ENCODE data around the gene METAP1D. TPM values are rescaled to one million over a fixed set of nuclear protein-coding genes. Genes with fewer than 3 reads are reported as not detected.
A peak's percentile ranks its signal among the peaks of the same experiment; 100 is the strongest.

METAP1D gene
- total RNA-seq, 1 experiment from 2014 or later = 4.7 TPM

DNA sequence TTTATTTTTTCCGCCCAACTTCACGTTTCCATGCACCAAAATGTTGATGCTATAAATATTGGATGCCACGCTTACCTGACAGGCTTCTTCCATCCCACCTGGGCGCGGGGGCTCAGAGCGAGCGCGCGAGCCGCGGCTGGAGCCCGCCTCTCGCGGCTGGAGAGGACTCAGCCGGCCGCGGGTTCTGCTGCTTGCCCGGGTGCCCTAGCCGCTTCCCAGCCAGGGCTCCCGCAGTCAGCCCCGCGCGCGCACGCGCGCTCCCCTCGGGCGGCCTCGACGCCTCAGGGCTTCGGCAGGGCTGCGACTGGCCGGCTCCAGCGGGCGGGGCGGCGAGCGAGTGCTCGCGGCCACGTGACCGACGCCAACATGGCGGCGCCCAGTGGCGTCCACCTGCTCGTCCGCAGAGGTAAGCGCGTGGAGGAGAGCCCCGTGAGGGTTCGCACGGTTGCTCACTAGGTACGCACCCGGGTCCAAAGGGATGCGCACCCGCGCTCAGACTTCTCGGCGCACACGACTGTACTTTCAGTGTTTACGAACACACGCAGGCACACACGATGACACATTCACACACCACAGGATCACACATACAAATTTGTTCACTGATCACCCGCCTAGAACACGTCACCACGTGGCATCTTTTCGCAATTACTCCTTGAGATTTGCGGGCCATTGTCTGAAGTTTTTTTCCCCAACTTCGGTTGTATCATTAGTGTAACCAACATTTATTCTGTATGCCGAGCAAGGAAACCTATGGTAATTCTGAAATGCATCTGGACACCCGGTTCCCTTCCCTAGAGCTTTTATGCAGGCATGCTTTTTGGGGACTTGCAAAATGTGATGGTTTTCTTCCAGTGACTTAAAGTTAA is at the start of gene METAP1D (continued):
- TF ChIP-seq, protein P1, sequence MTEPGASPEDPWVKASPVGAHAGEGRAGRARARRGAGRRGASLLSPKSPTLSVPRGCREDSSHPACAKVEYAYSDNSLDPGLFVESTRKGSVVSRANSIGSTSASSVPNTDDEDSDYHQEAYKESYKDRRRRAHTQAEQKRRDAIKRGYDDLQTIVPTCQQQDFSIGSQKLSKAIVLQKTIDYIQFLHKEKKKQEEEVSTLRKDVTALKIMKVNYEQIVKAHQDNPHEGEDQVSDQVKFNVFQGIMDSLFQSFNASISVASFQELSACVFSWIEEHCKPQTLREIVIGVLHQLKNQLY (CRISPR knock-in tag; IDR thresholded peaks at IDR 0.05) = no peak
- TF ChIP-seq RELA (CRISPR knock-in tag; IDR thresholded peaks at IDR 0.05; ENCODE audit: borderline replicate concordance) (peak; percentile 25; the same call in 1 of the 2 replicates), TCF7 (CRISPR knock-in tag; IDR thresholded peaks at IDR 0.05; ENCODE audit: low read depth) (no peak), E2F4 (CRISPR knock-in tag; IDR thresholded peaks at IDR 0.05; ENCODE audit: borderline replicate concordance, low read depth) (no peak), CREM (CRISPR knock-in tag; IDR thresholded peaks at IDR 0.05) (peak; percentile 65), SMAD3 (CRISPR knock-in tag; IDR thresholded peaks at IDR 0.05; ENCODE audit: borderline replicate concordance) (peak; percentile 82; the same call in 1 of the 2 replicates), ESRRA (CRISPR knock-in tag; IDR thresholded peaks at IDR 0.05; ENCODE audit: borderline replicate concordance) (0 out of 2 replicates have a peak, but pooled peaks have one; percentile 45), NR1H2 (CRISPR knock-in tag; IDR thresholded peaks at IDR 0.05) (no peak), TEAD1 (CRISPR knock-in tag; IDR thresholded peaks at IDR 0.05) (peak; percentile 94), PRRX2 (CRISPR knock-in tag; IDR thresholded peaks at IDR 0.05) (no peak), MYBL2 (CRISPR knock-in tag; IDR thresholded peaks at IDR 0.05) (peak; percentile 73; the same call in 1 of the 2 replicates), STAT6 (CRISPR knock-in tag; conservative IDR thresholded peaks at IDR 0.05; ENCODE audit: low read depth) (no peak), FOXP1 (CRISPR knock-in tag; IDR thresholded peaks at IDR 0.05; ENCODE audit: borderline replicate concordance) (peak; percentile 92; the same call in 1 of the 2 replicates), HMGA2 (CRISPR knock-in tag; IDR thresholded peaks at IDR 0.05) (no peak), NFATC4 (CRISPR knock-in tag; IDR thresholded peaks at IDR 0.05) (peak; percentile 47; the same call in 1 of the 2 replicates), ZNF281 (CRISPR knock-in tag; IDR thresholded peaks at IDR 0.05) (no peak), RORB (CRISPR knock-in tag; IDR thresholded peaks at IDR 0.05) (no peak), ZNF396 (CRISPR knock-in tag; IDR thresholded peaks at IDR 0.05; ENCODE audit: borderline replicate concordance) (no peak), ATF1 (CRISPR knock-in tag; IDR thresholded peaks at IDR 0.05) (peak; percentile 72; the same call in 1 of the 2 replicates)
- TF ChIP-seq, protein P2, sequence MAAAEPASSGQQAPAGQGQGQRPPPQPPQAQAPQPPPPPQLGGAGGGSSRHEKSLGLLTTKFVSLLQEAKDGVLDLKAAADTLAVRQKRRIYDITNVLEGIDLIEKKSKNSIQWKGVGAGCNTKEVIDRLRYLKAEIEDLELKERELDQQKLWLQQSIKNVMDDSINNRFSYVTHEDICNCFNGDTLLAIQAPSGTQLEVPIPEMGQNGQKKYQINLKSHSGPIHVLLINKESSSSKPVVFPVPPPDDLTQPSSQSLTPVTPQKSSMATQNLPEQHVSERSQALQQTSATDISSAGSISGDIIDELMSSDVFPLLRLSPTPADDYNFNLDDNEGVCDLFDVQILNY (CRISPR knock-in tag; IDR thresholded peaks at IDR 0.05) = peak; percentile 88; the same call in 1 of the 2 replicates
- TF ChIP-seq, protein P3, sequence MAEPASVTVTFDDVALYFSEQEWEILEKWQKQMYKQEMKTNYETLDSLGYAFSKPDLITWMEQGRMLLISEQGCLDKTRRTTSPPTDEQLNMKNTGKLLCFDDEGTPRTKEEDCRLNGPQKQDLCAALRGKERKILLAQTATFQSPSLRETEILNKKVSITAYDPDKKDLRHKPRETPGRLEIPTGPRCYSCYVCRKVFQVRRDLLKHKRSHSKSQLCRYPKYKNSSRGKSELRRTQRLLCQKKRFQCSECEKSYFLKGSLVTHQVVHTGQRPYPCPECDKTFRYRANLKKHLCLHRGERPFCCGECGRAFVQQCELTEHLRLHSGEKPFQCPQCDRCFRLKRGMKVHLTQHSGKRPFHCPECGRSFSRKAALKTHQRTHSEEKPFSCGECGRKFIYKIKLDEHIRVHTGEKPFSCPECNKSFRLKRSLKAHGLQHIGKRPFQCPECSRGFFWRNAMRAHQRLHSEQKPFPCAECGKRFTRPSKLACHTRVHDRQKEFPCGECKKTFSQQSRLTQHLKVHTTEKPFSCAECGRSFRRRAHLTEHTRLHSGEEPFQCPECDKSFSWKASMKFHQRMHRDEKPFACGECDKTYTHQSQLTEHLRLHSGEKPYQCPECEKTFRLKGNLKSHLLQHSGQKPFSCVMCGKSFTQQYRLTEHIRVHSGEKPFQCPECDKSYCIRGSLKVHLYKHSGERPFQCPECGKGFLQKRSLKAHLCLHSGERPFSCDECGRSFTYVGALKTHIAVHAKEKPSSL (CRISPR knock-in tag; conservative IDR thresholded peaks at IDR 0.05) = no peak
- TF ChIP-seq, protein P4, sequence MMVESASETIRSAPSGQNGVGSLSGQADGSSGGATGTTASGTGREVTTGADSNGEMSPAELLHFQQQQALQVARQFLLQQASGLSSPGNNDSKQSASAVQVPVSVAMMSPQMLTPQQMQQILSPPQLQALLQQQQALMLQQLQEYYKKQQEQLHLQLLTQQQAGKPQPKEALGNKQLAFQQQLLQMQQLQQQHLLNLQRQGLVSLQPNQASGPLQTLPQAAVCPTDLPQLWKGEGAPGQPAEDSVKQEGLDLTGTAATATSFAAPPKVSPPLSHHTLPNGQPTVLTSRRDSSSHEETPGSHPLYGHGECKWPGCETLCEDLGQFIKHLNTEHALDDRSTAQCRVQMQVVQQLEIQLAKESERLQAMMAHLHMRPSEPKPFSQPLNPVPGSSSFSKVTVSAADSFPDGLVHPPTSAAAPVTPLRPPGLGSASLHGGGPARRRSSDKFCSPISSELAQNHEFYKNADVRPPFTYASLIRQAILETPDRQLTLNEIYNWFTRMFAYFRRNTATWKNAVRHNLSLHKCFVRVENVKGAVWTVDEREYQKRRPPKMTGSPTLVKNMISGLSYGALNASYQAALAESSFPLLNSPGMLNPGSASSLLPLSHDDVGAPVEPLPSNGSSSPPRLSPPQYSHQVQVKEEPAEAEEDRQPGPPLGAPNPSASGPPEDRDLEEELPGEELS (CRISPR knock-in tag; IDR thresholded peaks at IDR 0.05) = peak; percentile 96; the same call in 1 of the 2 replicates
- TF ChIP-seq, protein P5, sequence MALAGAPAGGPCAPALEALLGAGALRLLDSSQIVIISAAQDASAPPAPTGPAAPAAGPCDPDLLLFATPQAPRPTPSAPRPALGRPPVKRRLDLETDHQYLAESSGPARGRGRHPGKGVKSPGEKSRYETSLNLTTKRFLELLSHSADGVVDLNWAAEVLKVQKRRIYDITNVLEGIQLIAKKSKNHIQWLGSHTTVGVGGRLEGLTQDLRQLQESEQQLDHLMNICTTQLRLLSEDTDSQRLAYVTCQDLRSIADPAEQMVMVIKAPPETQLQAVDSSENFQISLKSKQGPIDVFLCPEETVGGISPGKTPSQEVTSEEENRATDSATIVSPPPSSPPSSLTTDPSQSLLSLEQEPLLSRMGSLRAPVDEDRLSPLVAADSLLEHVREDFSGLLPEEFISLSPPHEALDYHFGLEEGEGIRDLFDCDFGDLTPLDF (CRISPR knock-in tag; IDR thresholded peaks at IDR 0.05) = no peak

Measured in WTC11 (cell line).